Activated CD4-positive, alpha-beta T cell treated with anti-CD3 and anti-CD28 coated beads, Interleukin-2, Interleukin-4, amounts not matched to agents 100 ng/mL and 50 ng/mL, durations not matched to agents 16 hours and 8 hours (primary cell): ENCODE data around the gene ACADVL.

ENCODE experiments used
- DNase-seq: peaks from one replicate; pipeline ENCODE4 v3.0.0-alpha.2; 2020; ENCODE audit warnings: low spot score

The ACADVL gene

DNA sequence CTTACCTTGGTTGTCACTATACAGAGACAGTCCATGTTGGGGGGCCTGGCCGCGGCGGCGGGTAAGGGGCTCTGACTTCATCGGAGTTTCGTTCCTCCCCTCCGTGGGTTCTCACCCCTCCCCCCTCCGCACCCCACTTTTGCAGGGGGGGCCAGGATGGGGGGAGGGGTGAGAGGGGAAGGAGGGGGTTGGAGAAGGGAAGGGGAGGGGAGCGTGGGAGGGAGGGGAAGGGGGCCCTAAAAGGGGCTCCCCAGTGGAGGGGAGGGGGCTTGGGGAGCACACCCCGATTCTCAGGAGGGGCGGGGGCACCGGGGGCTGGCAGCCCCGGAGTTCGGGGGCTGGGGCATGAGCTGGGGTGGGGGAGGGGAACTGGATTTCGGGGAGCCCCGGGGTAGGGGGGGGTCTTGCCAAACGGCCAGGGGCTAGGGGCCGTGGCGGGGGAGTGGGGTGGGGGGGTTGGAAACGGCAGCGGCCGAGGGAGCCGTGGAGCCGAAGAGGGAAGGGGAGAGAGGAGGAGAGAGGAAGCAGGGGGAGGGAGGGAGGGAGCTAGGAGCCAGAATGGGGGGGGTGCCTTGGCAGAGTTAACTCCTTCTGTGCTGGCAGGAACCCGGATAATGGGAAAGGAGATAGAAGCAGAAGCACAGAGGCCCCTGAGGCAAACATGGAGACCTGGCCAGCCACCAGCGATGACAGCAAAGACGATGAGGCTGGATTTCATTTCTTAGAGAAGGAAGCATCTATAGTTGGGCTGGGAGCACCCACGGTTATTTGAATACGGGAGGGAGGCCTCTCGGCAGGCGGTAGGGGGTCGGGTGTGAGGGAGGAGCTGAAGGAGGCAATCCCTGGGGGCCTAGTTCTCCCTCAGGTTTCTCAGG lies 2.4 kb upstream of the ACADVL start:
- no peak for DNase-seq

DNA sequence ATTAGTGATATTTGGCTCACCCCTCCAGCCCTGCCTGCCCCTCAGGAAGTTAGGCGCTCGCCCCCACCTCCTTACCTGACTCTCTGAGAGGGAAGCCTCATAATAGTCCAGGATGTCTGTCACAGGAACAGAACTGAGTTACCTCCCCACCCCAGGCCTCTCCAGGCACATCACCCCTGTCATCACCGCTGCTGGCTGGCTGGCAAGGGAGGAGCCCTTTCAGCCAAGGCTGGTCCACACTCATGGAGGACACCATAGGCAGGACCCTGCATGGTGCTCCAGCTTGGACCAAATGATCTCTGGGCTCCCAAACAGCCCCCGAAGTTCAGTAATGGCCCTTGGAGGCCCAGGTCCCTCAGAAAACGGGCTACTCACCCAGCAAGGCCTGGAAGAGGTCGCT lies 1.6 kb upstream of the ACADVL start:
- DNase-seq: no peak

GRCh38 chr17:7218758-7219157 lies 980 bp upstream of the ACADVL start:
- no peak for DNase-seq

DNA sequence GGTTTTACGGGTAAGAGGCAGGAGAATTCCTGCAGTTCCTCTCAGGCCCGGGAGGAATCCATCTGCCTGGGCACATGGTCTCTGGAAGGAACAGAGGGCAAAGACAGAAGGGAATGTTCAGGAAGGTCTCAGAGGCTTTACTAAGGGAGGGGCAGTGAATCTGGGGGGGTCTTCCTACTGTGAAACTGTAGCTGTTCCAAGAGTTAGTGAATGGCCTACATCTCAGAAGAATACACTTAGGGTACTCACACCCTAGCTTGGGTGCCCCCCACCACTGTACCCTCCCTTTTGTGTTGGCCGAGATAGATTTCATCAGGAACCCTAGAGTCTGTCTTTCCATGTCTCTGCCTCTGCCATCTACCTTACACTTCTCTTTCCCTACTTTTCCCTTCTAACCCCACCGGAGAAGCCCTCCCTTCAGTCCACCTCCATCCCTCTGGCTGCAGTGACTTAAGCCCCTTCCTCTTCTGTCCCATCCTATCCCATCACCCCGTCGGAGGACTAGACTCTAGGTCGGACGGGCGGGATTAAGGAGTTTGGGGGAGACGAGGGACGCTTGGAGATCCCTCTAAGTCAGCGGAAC lies 418 bp upstream of the ACADVL start:
- DNase-seq: no peak

DNA sequence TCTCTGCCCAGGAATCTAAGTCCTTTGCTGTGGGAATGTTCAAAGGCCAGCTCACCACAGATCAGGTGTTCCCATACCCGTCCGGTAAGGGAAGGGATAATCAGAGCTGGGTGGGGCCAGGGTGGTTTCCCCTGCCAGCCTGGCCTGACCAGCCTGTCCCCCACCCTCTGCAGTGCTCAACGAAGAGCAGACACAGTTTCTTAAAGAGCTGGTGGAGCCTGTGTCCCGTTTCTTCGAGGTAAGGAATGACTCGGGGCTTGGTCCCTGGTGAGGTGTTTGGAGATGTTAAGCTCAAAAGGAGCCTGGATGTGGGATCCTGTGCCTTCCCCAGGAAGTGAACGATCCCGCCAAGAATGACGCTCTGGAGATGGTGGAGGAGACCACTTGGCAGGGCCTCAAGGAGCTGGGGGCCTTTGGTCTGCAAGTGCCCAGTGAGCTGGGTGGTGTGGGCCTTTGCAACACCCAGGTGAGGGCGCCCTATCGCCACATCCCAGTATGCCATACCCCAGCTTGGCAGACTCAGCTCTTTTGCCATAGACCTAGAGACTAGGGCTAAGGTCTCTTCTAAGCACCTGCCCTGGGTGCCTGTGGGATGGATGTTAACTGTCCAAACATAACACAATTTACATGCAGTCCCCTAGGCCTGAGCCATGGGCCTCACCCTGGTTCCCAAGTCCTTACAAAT lies 997 bp downstream of the ACADVL start:
- DNase-seq: peak; percentile 67

DNA sequence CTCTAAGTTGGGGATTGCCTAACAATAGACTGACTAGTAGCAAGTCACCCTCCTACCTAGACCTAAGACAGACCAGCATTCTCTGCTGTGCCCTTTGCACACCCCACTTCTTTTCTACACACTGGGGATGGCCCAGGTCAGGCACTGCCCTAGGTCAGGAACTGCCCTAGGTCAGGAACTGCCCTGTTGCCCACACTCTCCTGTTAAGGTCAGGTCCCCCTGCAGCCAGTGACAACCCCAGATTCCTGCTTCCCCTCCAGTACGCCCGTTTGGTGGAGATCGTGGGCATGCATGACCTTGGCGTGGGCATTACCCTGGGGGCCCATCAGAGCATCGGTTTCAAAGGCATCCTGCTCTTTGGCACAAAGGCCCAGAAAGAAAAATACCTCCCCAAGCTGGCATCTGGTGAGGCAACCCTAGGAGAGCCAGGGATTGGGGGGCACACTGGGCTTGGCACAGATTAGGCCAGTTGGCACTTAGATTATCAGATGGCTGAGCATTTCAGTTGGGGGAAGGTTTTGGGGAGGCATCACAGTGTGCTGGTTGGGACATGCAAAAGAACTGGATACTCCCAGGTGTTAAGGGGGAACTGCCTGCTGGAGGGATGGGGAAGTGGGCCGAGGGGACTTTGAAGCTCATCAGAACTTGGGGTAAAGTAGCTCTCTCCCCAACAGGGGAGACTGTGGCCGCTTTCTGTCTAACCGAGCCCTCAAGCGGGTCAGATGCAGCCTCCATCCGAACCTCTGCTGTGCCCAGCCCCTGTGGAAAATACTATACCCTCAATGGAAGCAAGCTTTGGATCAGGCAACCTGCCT lies 1.7 kb downstream of the ACADVL start:
- DNase-seq: no peak

DNA sequence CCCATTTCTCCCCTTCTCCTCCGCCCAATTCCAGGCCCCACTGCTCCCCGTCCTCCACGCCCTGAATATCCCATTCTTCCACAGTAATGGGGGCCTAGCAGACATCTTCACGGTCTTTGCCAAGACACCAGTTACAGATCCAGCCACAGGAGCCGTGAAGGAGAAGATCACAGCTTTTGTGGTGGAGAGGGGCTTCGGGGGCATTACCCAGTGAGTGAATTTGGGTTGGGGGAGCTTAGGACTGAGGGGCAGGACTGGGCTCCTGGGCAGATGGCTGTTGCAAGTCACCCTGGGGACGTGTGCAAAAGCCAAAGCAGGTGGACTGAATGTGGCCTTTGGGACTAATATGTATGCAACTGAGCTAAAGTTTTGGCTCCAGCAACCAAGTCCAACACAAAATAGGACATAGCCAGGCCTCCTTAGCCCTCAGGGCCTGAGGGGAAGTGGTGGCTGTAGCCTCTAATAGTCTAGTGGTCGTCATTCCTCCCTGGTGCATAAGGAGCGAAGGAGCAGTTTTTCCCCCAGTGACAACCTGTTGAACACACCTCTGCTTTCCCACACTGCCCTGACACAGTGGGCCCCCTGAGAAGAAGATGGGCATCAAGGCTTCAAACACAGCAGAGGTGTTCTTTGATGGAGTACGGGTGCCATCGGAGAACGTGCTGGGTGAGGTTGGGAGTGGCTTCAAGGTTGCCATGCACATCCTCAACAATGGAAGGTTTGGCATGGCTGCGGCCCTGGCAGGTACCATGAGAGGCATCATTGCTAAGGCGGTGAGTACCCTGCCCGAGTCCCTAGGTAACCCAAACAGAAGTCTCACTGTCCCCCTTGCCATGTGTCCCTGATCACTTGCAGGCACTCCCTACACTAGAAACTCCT lies 2.6 kb downstream of the ACADVL start:
- DNase-seq: no peak

DNA sequence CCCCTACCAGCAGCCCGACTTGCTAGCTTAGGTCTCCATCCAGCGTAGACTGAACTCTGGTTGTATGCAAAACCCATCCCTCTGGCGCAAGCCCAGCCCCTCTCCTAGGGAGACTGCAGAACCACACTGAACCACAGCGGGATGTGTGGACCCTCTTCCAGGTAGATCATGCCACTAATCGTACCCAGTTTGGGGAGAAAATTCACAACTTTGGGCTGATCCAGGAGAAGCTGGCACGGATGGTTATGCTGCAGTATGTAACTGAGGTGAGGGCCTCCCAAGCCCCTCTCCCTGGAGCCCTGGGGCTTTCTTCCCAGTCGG lies 3.2 kb downstream of the ACADVL start:
- DNase-seq: no peak

DNA sequence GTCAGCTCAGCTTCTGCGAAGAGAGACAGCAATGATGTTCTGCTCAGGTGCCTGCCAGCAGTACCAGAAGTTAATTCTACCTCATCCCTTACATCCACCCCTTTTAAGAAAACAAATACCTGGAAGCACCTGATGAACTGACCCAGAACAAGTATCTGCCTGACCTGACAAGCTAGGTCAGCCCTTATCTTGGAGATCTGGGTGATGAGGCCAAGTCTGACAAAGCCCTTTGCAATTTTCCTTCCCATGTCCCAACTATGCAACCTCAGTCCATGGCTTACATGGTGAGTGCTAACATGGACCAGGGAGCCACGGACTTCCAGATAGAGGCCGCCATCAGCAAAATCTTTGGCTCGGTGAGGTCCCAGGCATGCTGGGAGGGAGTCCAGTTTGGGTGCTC lies 3.6 kb downstream of the ACADVL start:
- DNase-seq: no peak

GRCh38 chr17:7224110-7224509 lies 4.4 kb downstream of the ACADVL start:
- DNase-seq: no peak

DNA sequence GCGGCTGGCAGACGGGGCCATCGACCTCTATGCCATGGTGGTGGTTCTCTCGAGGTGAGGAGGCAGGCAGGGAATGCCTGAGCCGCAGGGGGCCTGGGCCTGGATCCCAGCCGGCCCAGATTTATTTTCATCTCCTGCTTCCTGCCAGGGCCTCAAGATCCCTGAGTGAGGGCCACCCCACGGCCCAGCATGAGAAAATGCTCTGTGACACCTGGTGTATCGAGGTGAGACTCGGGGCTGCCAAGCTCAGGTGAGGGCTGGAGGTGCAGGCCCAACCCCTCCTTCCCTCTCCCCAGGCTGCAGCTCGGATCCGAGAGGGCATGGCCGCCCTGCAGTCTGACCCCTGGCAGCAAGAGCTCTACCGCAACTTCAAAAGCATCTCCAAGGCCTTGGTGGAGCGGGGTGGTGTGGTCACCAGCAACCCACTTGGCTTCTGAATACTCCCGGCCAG lies 4.9 kb downstream of the ACADVL start:
- DNase-seq: no peak

DNA sequence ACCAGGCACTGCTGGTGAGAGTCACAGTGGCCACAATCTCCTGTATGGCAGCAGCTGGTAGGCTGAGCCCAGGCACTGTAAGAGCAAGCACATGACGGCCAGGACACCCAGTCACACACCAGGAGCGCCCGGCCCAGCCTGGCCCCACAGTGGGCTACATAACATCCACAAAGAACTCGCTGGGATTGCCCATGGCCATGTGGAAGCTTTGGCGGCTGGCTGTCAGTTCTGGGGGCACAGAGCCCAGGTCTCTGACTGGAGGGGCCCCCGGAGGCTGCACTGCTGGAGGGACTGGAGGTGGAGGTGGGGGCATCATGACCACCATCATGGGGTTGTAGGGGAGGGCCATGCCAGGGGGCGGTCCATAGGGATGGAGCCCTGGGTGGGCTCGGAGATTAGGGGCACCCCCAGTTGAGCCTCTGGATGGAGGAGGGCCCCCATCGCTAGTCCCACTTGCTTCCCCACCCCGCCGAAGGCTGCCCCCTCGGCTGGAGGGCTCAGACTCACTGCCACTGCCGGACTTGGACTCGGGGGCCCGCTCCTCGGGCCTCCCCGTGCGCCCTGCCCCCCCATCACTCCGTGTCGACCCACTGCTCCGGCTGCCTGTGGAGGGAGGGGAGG lies 6.1 kb downstream of the ACADVL start:
- no peak for DNase-seq

- DNase-seq: no peak
Measured at GRCh38 chr17:7226721-7227710, 7.3 kb downstream of the ACADVL start.

- DNase-seq: no peak
Measured at GRCh38 chr17:7228920-7229319, 9.2 kb downstream of the ACADVL start.

DNA sequence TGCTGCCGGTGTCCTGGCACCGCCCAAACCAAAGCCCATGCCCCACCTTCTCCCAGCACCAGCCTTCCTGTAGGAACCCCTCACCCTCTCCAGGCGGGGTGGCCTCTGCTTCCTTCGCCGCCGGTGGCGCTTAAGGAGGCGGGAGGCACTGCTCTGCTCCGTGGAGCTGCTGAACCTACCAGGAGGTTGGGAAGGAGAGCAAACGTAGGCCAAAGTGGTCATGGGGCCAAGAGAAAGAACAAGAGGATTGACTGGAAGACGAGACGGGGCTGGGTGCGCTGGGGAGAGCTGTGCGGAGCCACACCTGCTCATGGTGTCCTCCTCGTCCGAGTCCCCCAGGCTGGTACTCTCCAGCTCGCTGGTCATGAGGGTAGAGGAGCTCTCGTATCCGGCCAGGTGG lies 9.8 kb downstream of the ACADVL start:
- DNase-seq: no peak

- DNase-seq: no peak
Measured at GRCh38 chr17:7232114-7232513, 12.4 kb downstream of the ACADVL start.

GRCh38 chr17:7233701-7234082 lies 14.0 kb downstream of the ACADVL start:
- DNase-seq: no peak

DNA sequence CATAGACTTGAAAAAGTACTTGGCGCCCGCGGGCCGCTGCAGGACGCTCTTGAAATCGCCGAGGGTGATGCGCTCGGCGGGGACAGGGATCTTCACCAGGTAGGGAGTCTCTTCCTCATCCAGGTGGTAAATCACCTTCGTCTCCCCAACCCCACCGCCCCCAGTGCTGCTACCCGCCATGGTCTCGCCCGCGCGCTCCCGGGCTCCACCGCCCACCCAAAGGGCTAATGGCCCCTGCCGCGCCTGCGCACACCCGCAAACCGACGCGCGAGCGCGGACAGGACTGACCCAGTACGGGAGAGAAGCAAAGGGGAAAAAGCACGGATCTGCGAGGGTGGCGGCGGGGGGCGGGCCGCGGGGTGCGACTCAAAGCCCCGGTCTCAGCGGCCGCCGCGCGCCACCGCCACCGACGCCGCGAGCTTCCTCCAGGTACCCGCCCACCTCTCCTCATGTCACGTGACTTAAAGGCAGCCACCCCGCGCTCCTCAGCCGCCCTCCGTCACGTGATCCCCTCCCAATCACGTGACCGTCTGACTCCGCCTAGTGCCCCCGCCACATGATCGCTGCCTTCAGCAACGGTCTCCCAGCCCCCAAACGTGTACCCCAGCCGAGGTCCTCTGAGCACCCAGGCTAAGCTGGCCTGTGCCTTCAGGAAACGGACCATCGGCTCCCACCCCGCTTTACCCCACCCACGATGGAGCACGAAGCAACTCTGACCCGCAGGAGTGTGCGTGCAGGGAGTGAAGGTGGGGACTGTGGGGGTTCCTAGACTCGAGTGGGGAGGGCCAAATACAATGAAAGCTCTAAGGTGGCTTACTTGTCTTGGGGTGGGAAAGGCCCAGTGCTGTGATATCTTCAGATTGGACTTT lies 14.6 kb downstream of the ACADVL start, which contains the start of gene DVL2:
Gene DVL2, minus strand, starts transcription at position 435 of the 869 bp plus-strand sequence. Its CDS starts 255 bp downstream, at position 180.
- peak; percentile 96 for DNase-seq
